IMR-90 (cell line): Measurements from ENCODE around the gene LYRM2. TPM values are rescaled to one million over a fixed set of nuclear protein-coding genes. Genes with fewer than 3 reads are reported as not detected.

Source experiments
- ATAC-seq: fragments of 200-7000 bp; cut with Tn5 transposase; 2 replicates; pipeline ENCODE4 v1.9.1; 2020; ENCODE audit warnings: low read depth, mild to moderate bottlenecking, moderate library complexity
- BruUV-seq: library from RNA; stranded (reverse); fragments of 400-500 nt; replicated peaks from 2 replicates; lab custom pipeline; 2021; lab: Mats Ljungman, UMichigan
- CTCF ChIA-PET: fragments of 300-600 bp; formaldehyde crosslinking; extraction: SDS; loops from one replicate; lab custom pipeline; 2021; ENCODE audit warnings: antibody characterized with exemption; lab: Yijun Ruan, JAX
- POLR2A ChIA-PET: fragments of 300-600 bp; sonication (Branson Sonifier 250); formaldehyde crosslinking; loops from one replicate; lab custom pipeline; 2022; ENCODE audit warnings: antibody characterized with exemption; ENCODE audit not compliant: unreplicated experiment; lab: Charles Lee
- DNase-seq: peaks from one replicate; pipeline ENCODE4 v3.0.0; 2013
- H2AFZ ChIP-seq: replicated peaks from 2 replicates; pipeline ENCODE3; 2013; ENCODE audit warnings: low read length, mild to moderate bottlenecking; ENCODE audit not compliant: poor library complexity
- H2AK5ac ChIP-seq: 2 replicates; pipeline ENCODE4 v1.6.1; 2013; ENCODE audit warnings: low read depth, low read length, inconsistent platforms
- H2AK9ac ChIP-seq: replicated peaks from 2 replicates; pipeline ENCODE3; 2013; ENCODE audit warnings: mild to moderate bottlenecking, low read depth, low read length, moderate library complexity; ENCODE audit not compliant: poor library complexity
- H2BK120ac ChIP-seq: 2 replicates; pipeline ENCODE4 v1.6.1; 2013; ENCODE audit warnings: low read depth, low read length, inconsistent platforms
- H2BK15ac ChIP-seq: 3 replicates; pipeline ENCODE4 v1.6.1; 2013; ENCODE audit warnings: low read depth, low read length, inconsistent platforms
- H2BK20ac ChIP-seq: 2 replicates; pipeline ENCODE4 v1.6.1; 2013; ENCODE audit warnings: low read depth, mild to moderate bottlenecking, inconsistent platforms, low read length, moderate library complexity
- H2BK5ac ChIP-seq: 2 replicates; pipeline ENCODE4 v1.6.1; 2013; ENCODE audit warnings: mild to moderate bottlenecking, low read depth, low read length, inconsistent platforms; ENCODE audit not compliant: poor library complexity, severe bottlenecking
- H3K14ac ChIP-seq: replicated peaks from 2 replicates; pipeline ENCODE4 v1.6.1; 2013; ENCODE audit warnings: low read depth, low read length, inconsistent platforms
- H3K18ac ChIP-seq: 2 replicates; pipeline ENCODE4 v1.6.1; 2013; ENCODE audit warnings: low read depth, low read length, control low read depth
- H3K23ac ChIP-seq: 2 replicates; pipeline ENCODE4 v1.6.1; 2013; ENCODE audit warnings: low read depth, low read length, inconsistent platforms
- H3K27ac ChIP-seq: 2 replicates; pipeline ENCODE4 v1.5.1; 2013; ENCODE audit warnings: mild to moderate bottlenecking, control low read depth, low read length; ENCODE audit not compliant: insufficient read depth
- H3K27me3 ChIP-seq: 2 replicates; pipeline ENCODE4 v1.6.1; 2013; ENCODE audit warnings: low read length; ENCODE audit not compliant: control insufficient read depth, insufficient read depth
- H3K36me3 ChIP-seq: 2 replicates; pipeline ENCODE4 v1.6.1; 2013; ENCODE audit warnings: low read length, mixed read lengths; ENCODE audit not compliant: control insufficient read depth, insufficient read depth
- H3K4ac ChIP-seq: 2 replicates; pipeline ENCODE4 v1.6.1; 2013; ENCODE audit warnings: low read depth, low read length, inconsistent platforms
- H3K4me1 ChIP-seq: 2 replicates; pipeline ENCODE4 v1.6.1; 2013; ENCODE audit warnings: low read length, mixed read lengths; ENCODE audit not compliant: control insufficient read depth, insufficient read depth
- H3K4me2 ChIP-seq: 2 replicates; pipeline ENCODE4 v1.6.1; 2013; ENCODE audit warnings: low read depth, mild to moderate bottlenecking, control low read depth, low read length, moderate library complexity
- H3K4me3 ChIP-seq: 2 replicates; pipeline ENCODE4 v1.5.1; 2013; ENCODE audit warnings: low read depth, mild to moderate bottlenecking, control low read depth, low read length, moderate library complexity; ENCODE audit not compliant: insufficient read depth
- H3K56ac ChIP-seq: 2 replicates; pipeline ENCODE4 v1.6.1; 2013; ENCODE audit warnings: low read length, inconsistent platforms; ENCODE audit not compliant: insufficient read depth; ENCODE audit errors: extremely low read depth
- H3K79me1 ChIP-seq, 2 experiments: 2 replicates each; pipeline ENCODE4 v1.6.1; 2013; ENCODE audit warnings: low read length in 2 of 2, inconsistent platforms in 1 of 2, low read depth in 1 of 2
- H3K9ac ChIP-seq: 2 replicates; pipeline ENCODE4 v1.6.1; 2013; ENCODE audit warnings: low read depth, low read length, control low read depth
- H3K9me1 ChIP-seq: 2 replicates; pipeline ENCODE4 v1.6.1; 2013; ENCODE audit warnings: low read length, inconsistent platforms; ENCODE audit not compliant: insufficient read depth
- H3K9me3 ChIP-seq: 2 replicates; pipeline ENCODE4 v1.6.1; 2013; ENCODE audit warnings: low read length; ENCODE audit not compliant: control insufficient read depth, insufficient read depth
- H4K20me1 ChIP-seq: 2 replicates; pipeline ENCODE4 v1.6.1; 2013; ENCODE audit warnings: low read length, inconsistent platforms; ENCODE audit not compliant: insufficient read depth
- H4K5ac ChIP-seq: 2 replicates; pipeline ENCODE4 v1.6.1; 2013; ENCODE audit warnings: mild to moderate bottlenecking, low read depth, low read length, control low read depth
- H4K8ac ChIP-seq, 2 experiments: 2 replicates each; pipeline ENCODE4 v1.6.1; 2013; ENCODE audit warnings: low read depth in 2 of 2, low read length in 2 of 2, control low read depth in 1 of 2, inconsistent platforms in 1 of 2
- H4K91ac ChIP-seq: 2 replicates; pipeline ENCODE4 v1.6.1; 2013; ENCODE audit warnings: low read depth, low read length, inconsistent platforms; ENCODE audit not compliant: insufficient read depth
- BHLHE40 ChIP-seq: fragments of 150-350 bp; IDR thresholded peaks from 2 replicates; pipeline ENCODE4 v1.6.1; 2016; ENCODE audit warnings: mild to moderate bottlenecking, low read depth, low read length
- CEBPB ChIP-seq: IDR thresholded peaks from 2 replicates; pipeline ENCODE4 v1.6.1; 2012; ENCODE audit warnings: low read depth, low read length, improper control_type of control experiment
- CHD1 ChIP-seq: IDR thresholded peaks from 2 replicates; pipeline ENCODE4 v1.6.1; 2012; ENCODE audit warnings: low read depth, low read length, improper control_type of control experiment
- ELK1 ChIP-seq: fragments of 150-350 bp; IDR thresholded peaks from 2 replicates; pipeline ENCODE4 v1.6.1; 2016; ENCODE audit warnings: low read depth, mild to moderate bottlenecking, low read length, moderate library complexity, borderline replicate concordance
- FOS ChIP-seq: fragments of 150-350 bp; IDR thresholded peaks from 2 replicates; pipeline ENCODE4 v1.6.1; 2016; ENCODE audit warnings: low read depth, low read length
- MAFK ChIP-seq: IDR thresholded peaks from 2 replicates; pipeline ENCODE4 v1.6.1; 2012; ENCODE audit warnings: low read depth, low read length, improper control_type of control experiment
- MAZ ChIP-seq: IDR thresholded peaks from 2 replicates; pipeline ENCODE4 v1.6.1; 2012; ENCODE audit warnings: low read depth, mild to moderate bottlenecking, low read length, improper control_type of control experiment, moderate library complexity, borderline replicate concordance
- NFE2L2 ChIP-seq: fragments of 150-350 bp; IDR thresholded peaks from 2 replicates; pipeline ENCODE4 v1.6.1; 2016; ENCODE audit warnings: low read depth, mild to moderate bottlenecking, low read length
- POLR2A ChIP-seq: IDR thresholded peaks from 2 replicates; pipeline ENCODE4 v1.6.1; 2012; ENCODE audit warnings: mild to moderate bottlenecking, low read depth, low read length
- RAD21 ChIP-seq: IDR thresholded peaks from 2 replicates; pipeline ENCODE4 v1.6.1; 2012; ENCODE audit warnings: low read length, improper control_type of control experiment
- RCOR1 ChIP-seq: IDR thresholded peaks from 2 replicates; pipeline ENCODE4 v1.6.1; 2012; ENCODE audit warnings: mild to moderate bottlenecking, low read length, improper control_type of control experiment; ENCODE audit not compliant: insufficient replicate concordance
- RFX5 ChIP-seq: IDR thresholded peaks from 2 replicates; pipeline ENCODE4 v1.8.0; 2012; ENCODE audit warnings: low read depth, mild to moderate bottlenecking, low read length, moderate library complexity
- SMC3 ChIP-seq: fragments of 150-350 bp; IDR thresholded peaks from 2 replicates; pipeline ENCODE4 v1.6.1; 2016; ENCODE audit warnings: low read depth, mild to moderate bottlenecking, antibody characterized with exemption, low read length, moderate library complexity
- WGBS, 2 experiments: methylation state at CpG; one replicate each; pipeline versions ENCODE4 v1.1.5 to v1.1.7; 2013; ENCODE audit warnings: missing lambda C conversion rate in 2 of 2; ENCODE audit not compliant: insufficient read length in 1 of 2; ENCODE audit errors: extremely low coverage in 2 of 2; 5-methylcytosine and 5-hydroxymethylcytosine counted together
- dilution Hi-C: fragments of 300-500 bp; cut with HindIII; formaldehyde crosslinking; loops from one replicate; pipeline ENCODE4 v1.14.3; 2018; ENCODE audit warnings: low sequenced_read_pairs; ENCODE audit not compliant: unreplicated experiment
- in situ Hi-C: fragments of 300-500 bp; cut with MboI; formaldehyde crosslinking; loops from 3 replicates; pipeline ENCODE4 v1.14.3; 2019; ENCODE audit warnings: low sequenced_read_pairs, inconsistent platforms, mixed read lengths
- intact Hi-C: fragments of 100-400 bp; cut with micrococcal nuclease; formaldehyde crosslinking; loops from 2 replicates; pipeline ENCODE4 v1.10.0; 2022
- polyA plus RNA-seq, 3 experiments: library from polyadenylated mRNA; depleted of rRNA; stranded (reverse); fragments of >200 nt; gene quantifications; 2 replicates each; pipeline ENCODE4 v1.2.3, GENCODE V29; 2012; ENCODE audit warnings: low replicate concordance in 1 of 3
- total RNA-seq: library from RNA; depleted of rRNA; stranded (reverse); fragments of >200 nt; gene quantifications from 2 replicates; pipeline ENCODE4 v1.2.3, GENCODE V29; 2012

The LYRM2 gene
- total and polyA plus RNA-seq, 2 of the 4 experiments (the other 2 are of a cell fraction), result 14.0 to 24.0 TPM

- H2BK5ac ChIP-seq, result no peak overlapping the region
- H2BK15ac ChIP-seq, result no peak overlapping the region
- BruUV-seq, result no TSS peak
- TF ChIP-seq NFE2L2 (no peak), POLR2A (no peak), RCOR1 (no peak), BHLHE40 (no peak), CEBPB (no peak), RAD21 (no peak), ELK1 (no peak), CHD1 (no peak), FOS (no peak), MAZ (no peak), SMC3 (no peak), MAFK (no peak), RFX5 (no peak)
- ATAC-seq (no peak), DNase-seq (no peak)
- no peaks in the 10 kb centered on the region for H3K36me3 ChIP-seq
- no peak overlapping the region for H3K56ac ChIP-seq
- no peak overlapping the region for H2BK20ac ChIP-seq
- no peak overlapping the region for H3K14ac ChIP-seq
- no peaks in the 10 kb centered on the region for H3K9me3 ChIP-seq
- H3K4ac ChIP-seq, result no peak overlapping the region
- H3K9ac ChIP-seq, result no peak overlapping the region
- POLR2A ChIA-PET, result no interaction called here
- no peaks in the 10 kb centered on the region for H3K4me1 ChIP-seq
- no peaks in the 10 kb centered on the region for H3K9me1 ChIP-seq
- no peaks in the 10 kb centered on the region for H4K20me1 ChIP-seq
- 71% methylated on average over 6 of the region's 16 CpGs; no CpG with 5 or more reads in 1 of the 2 experiments for WGBS, 2 experiments
- H2AK5ac ChIP-seq, result no peak overlapping the region
- H3K23ac ChIP-seq, result no peak overlapping the region
- dilution Hi-C loops, result no loop called here
- H4K8ac ChIP-seq, result no peak overlapping the region
- H2BK120ac ChIP-seq, result no peak overlapping the region
- no peak overlapping the region for H3K27ac ChIP-seq
- H4K5ac ChIP-seq, result no peak overlapping the region
- no peaks in the 10 kb centered on the region for H3K79me1 ChIP-seq
- CTCF ChIA-PET, result no interaction called here
- in situ Hi-C loops, result no loop called here
- H4K91ac ChIP-seq, result no peak overlapping the region
- no peak overlapping the region for H3K4me3 ChIP-seq
- H3K4me2 ChIP-seq, result no peak overlapping the region
- H3K27me3 ChIP-seq, result peaks cover 7% of the 10 kb centered on the region
- H3K18ac ChIP-seq, result no peak overlapping the region
- no peak overlapping the region for H2AK9ac ChIP-seq
- H2AFZ ChIP-seq, result no peak overlapping the region
- intact Hi-C loops, result no loop called here
These were observed 71.5 kb downstream of the LYRM2 start for GRCh38 chr6:89566930-89567629.
